Liver (tissue), 9 donors: Measurements from ENCODE around the gene ANK3. TPM values are rescaled to one million over a fixed set of nuclear protein-coding genes. Genes with fewer than 3 reads are reported as not detected.

Experiments used
- DNase-seq: peaks from one replicate; pipeline ENCODE4 v3.0.0-alpha.2; 2017; ENCODE audit warnings: low spot score
- H3K27ac ChIP-seq, 2 donors: one replicate each; pipeline ENCODE4 v1.7.0; 2013; ENCODE audit warnings: inconsistent platforms in 2 of 2, low read length in 2 of 2, control low read depth in 1 of 2, low read depth in 1 of 2, mild to moderate bottlenecking in 1 of 2
- H3K27me3 ChIP-seq, 4 donors: one replicate each; pipeline versions ENCODE4 v1.6.1 to v1.7.0; 2013; ENCODE audit warnings: low read length in 3 of 4, inconsistent platforms in 1 of 4, mild to moderate bottlenecking in 1 of 4, moderate library complexity in 1 of 4; ENCODE audit not compliant: control insufficient read depth in 4 of 4, insufficient read depth in 4 of 4
- H3K36me3 ChIP-seq, 4 donors: one replicate each; pipeline versions ENCODE4 v1.6.1 to v1.7.0; 2013; ENCODE audit warnings: low read length in 3 of 4, mild to moderate bottlenecking in 3 of 4, low read depth in 1 of 4, moderate library complexity in 1 of 4; ENCODE audit not compliant: control insufficient read depth in 4 of 4, insufficient read depth in 3 of 4
- H3K4me1 ChIP-seq, 4 donors: one replicate each; pipeline versions ENCODE4 v1.6.1 to v1.7.0; 2013; ENCODE audit warnings: low read length in 3 of 4, mild to moderate bottlenecking in 3 of 4, moderate library complexity in 1 of 4; ENCODE audit not compliant: control insufficient read depth in 4 of 4, insufficient read depth in 4 of 4
- H3K4me3 ChIP-seq, 3 donors: one replicate each; pipeline versions ENCODE4 v1.6.1 to v1.7.0; 2013; ENCODE audit warnings: low read length in 3 of 3, control low read depth in 1 of 3, low read depth in 1 of 3, mild to moderate bottlenecking in 1 of 3
- H3K9ac ChIP-seq, 2 donors: one replicate each; pipeline ENCODE4 v1.7.0; 2013; ENCODE audit warnings: low read length in 2 of 2, mild to moderate bottlenecking in 2 of 2, moderate library complexity in 2 of 2, control low read depth in 1 of 2, low read depth in 1 of 2
- H3K9me3 ChIP-seq, 4 donors: one replicate each; pipeline versions ENCODE4 v1.6.1 to v1.7.0; 2013; ENCODE audit warnings: low read length in 3 of 4; ENCODE audit not compliant: control insufficient read depth in 4 of 4
- FOXA1 ChIP-seq: IDR thresholded peaks from 2 replicates; pipeline ENCODE4 v1.6.1; 2016; ENCODE audit warnings: antibody characterized with exemption
- FOXA2 ChIP-seq: IDR thresholded peaks from 2 replicates; pipeline ENCODE4 v1.6.1; 2016; ENCODE audit warnings: antibody characterized with exemption
- GABPA ChIP-seq, 2 donors: IDR thresholded peaks in 1 of 2; conservative IDR thresholded peaks in 1 of 2; 2 replicates each; pipeline ENCODE4 v1.6.1; 2016; ENCODE audit warnings: antibody characterized with exemption in 2 of 2, mild to moderate bottlenecking in 1 of 2, moderate library complexity in 1 of 2
- HNF4A ChIP-seq, 2 donors: conservative IDR thresholded peaks; 2 replicates each; pipeline ENCODE4 v1.6.1; 2016; ENCODE audit warnings: antibody characterized with exemption in 2 of 2, mild to moderate bottlenecking in 2 of 2
- REST ChIP-seq: IDR thresholded peaks from 2 replicates; pipeline ENCODE4 v1.6.1; 2016; ENCODE audit warnings: antibody characterized with exemption, mild to moderate bottlenecking
- RXRA ChIP-seq, 2 donors: IDR thresholded peaks; 2 replicates each; pipeline ENCODE4 v1.6.1; 2017 to 2018; ENCODE audit warnings: antibody characterized with exemption in 2 of 2, mild to moderate bottlenecking in 1 of 2
- SP1 ChIP-seq: IDR thresholded peaks from 2 replicates; pipeline ENCODE4 v1.6.1; 2018; ENCODE audit warnings: antibody characterized with exemption, mild to moderate bottlenecking
- YY1 ChIP-seq: IDR thresholded peaks from 2 replicates; pipeline ENCODE4 v1.6.1; 2016; ENCODE audit warnings: antibody characterized with exemption, mild to moderate bottlenecking
- WGBS: extraction: QIAGEN DNeasy Blood & Tissue Kit; methylation state at CpG from one replicate; pipeline ENCODE4 v1.1.7; 2013; 5-methylcytosine and 5-hydroxymethylcytosine counted together
- polyA plus RNA-seq, 2 donors: library from polyadenylated mRNA; stranded (reverse) in 1 of 2; unstranded in 1 of 2; fragments of 200-250 nt in 1 of 2; fragments of >200 nt in 1 of 2; fragmentation: Nextera tagmentation in 1 of 2; extraction: Ambion mirVana in 1 of 2; gene quantifications; one replicate each; pipeline versions ENCODE4 v1.2.1 to v1.2.3, GENCODE V29; 2013 to 2015
- total RNA-seq, 2 donors: library from RNA; depleted of rRNA; stranded (reverse); fragments of >200 nt; gene quantifications; one replicate each; pipeline ENCODE4 v1.2.3, GENCODE V29; 2014
- TF ChIP-seq, protein P1 (sequence below): IDR thresholded peaks from 2 replicates; pipeline ENCODE4 v1.6.1; 2016; ENCODE audit warnings: antibody characterized with exemption
- TF ChIP-seq, protein P2 (sequence below): IDR thresholded peaks from 2 replicates; pipeline ENCODE4 v1.6.1; 2016; ENCODE audit warnings: antibody characterized with exemption
- donor health status: healthy.
- donor health status: healthy.
- donor health status: healthy.
- donor health status: healthy.
- donor health status: healthy.

ANK3 gene
- total and polyA plus RNA-seq, 4 donors = 5.7 to 30.0 (median 9.7) TPM

GRCh38 chr10:60123668-60124067 lies 266.0 kb downstream of the ANK3 start:
- no peak for TF ChIP-seq REST
- no peak for TF ChIP-seq RXRA (IDR thresholded peaks at IDR 0.05)
- TF ChIP-seq SP1 = no peak
- no peaks in the 10 kb centered on the region for H3K4me1 ChIP-seq
- 83% methylated on average over 2 of the region's 2 CpGs for WGBS

GRCh38 chr10:60123172-60123571 lies 266.5 kb downstream of the ANK3 start:
- TF ChIP-seq REST (no peak), YY1 (no peak), FOXA2 (no peak), HNF4A (conservative IDR thresholded peaks at IDR 0.05) (no peak), GABPA (IDR thresholded peaks at IDR 0.05 in 1 of 2, conservative IDR thresholded peaks at IDR 0.05 in 1 of 2) (no peak), RXRA (IDR thresholded peaks at IDR 0.05) (no peak)
- TF ChIP-seq, protein P1, sequence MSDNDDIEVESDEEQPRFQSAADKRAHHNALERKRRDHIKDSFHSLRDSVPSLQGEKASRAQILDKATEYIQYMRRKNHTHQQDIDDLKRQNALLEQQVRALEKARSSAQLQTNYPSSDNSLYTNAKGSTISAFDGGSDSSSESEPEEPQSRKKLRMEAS = no peak
- no peak for DNase-seq
- H3K4me3 ChIP-seq = no peak overlapping the region
- H3K27me3 ChIP-seq = no peaks in the 10 kb centered on the region
- no peak overlapping the region for H3K9ac ChIP-seq
- no peaks in the 10 kb centered on the region for H3K4me1 ChIP-seq
- no peaks in the 10 kb centered on the region for H3K9me3 ChIP-seq
- WGBS = 81% methylated on average over 3 of the region's 3 CpGs
- no peaks in the 10 kb centered on the region for H3K36me3 ChIP-seq
- no peak overlapping the region for H3K27ac ChIP-seq

More at GRCh38 chr10:60123668-60124067, 266.0 kb downstream of the ANK3 start:
- Histone ChIP-seq H3K9me3 (no peaks in the 10 kb centered on the region), H3K27me3 (no peaks in the 10 kb centered on the region), H3K9ac (no peak overlapping the region), H3K36me3 (no peaks in the 10 kb centered on the region), H3K27ac (no peak overlapping the region), H3K4me3 (no peak overlapping the region)
- no peak for DNase-seq

DNA sequence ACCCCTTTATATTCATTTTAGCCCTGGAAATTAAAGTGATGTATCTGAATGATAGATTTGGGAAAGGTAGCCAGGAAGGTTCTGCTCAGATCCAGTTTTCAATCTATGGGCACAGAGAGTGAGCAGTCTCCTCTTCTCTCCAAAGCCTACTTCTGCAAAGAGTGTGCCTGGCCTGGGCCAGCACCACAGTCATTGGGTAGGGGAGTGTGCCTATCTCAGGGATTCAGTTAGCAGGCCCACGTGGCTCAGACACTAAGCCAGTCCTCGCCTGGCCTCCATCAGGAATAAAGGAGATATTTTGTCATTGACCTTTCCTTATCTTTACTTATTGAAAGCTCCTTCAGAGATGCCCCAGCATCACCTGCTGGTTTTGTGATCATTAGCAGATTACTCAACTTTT lies 267.5 kb downstream of the ANK3 start:
- DNase-seq = no peak
- no peaks in the 10 kb centered on the region for H3K36me3 ChIP-seq
- H3K4me3 ChIP-seq = no peak overlapping the region
- no peak overlapping the region for H3K9ac ChIP-seq
- H3K27me3 ChIP-seq = no peaks in the 10 kb centered on the region
- no peak overlapping the region for H3K27ac ChIP-seq
- 81% methylated on average over 2 of the region's 2 CpGs for WGBS
- TF ChIP-seq SP1 = no peak
- TF ChIP-seq, protein P2, sequence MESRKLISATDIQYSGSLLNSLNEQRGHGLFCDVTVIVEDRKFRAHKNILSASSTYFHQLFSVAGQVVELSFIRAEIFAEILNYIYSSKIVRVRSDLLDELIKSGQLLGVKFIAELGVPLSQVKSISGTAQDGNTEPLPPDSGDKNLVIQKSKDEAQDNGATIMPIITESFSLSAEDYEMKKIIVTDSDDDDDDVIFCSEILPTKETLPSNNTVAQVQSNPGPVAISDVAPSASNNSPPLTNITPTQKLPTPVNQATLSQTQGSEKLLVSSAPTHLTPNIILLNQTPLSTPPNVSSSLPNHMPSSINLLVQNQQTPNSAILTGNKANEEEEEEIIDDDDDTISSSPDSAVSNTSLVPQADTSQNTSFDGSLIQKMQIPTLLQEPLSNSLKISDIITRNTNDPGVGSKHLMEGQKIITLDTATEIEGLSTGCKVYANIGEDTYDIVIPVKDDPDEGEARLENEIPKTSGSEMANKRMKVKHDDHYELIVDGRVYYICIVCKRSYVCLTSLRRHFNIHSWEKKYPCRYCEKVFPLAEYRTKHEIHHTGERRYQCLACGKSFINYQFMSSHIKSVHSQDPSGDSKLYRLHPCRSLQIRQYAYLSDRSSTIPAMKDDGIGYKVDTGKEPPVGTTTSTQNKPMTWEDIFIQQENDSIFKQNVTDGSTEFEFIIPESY = no peak
- TF ChIP-seq FOXA1 = no peak
- no peak for TF ChIP-seq FOXA2
- TF ChIP-seq HNF4A (conservative IDR thresholded peaks at IDR 0.05) = no peak
- H3K9me3 ChIP-seq = no peaks in the 10 kb centered on the region
- H3K4me1 ChIP-seq = no peaks in the 10 kb centered on the region
